ENCODE data around the gene MICAL3.

Gene MICAL3

DNA sequence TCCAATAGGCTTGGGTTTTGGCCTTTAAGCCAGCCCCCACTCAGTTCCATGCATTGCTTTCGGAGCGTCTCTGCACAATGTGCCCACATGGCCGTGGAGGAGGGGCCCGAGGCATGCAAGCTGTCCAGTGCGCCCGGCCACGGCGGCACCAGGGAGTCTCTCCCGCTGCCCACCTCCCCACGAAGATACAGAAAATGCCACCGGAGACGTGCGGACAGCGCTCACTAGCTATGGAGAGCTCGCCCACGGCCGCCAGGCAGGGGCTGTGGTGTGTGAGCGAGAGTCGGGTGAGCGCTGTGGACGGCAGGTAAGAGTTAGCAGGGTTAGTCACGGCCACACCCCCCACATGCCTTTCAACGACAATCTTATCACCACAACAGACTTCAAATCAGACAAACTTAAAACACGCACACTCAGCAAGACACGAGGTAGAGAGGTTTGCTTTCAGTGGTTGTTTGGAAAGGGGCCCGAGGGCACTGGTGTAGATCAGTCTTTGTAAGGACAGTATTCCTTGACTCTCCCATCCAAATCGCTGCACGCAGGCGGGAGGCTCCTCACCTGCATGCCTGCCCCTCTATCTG, 231.4 kb downstream of the MICAL3 start:
- no peak for DNase-seq (ENCODE audit: low read depth in 2 of 2)

DNA sequence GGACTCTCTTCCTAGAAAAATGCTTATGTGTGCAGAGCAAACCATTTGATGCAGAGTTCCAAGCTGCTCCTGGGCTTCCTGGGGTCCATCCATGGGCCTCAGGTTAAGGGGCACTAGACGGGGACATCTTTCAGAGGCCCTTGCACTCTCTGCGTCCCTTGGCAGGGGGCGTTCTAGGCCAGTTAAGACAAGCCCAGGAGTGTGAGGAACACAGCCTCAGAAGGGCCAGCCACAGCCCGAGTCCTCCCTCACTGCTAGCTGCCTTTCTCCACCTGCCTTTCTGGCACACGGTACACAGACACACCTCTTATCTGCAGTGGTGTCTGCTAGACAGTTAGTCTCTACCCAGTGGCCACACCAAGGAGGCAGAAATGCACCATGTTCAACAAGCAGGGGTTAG, 232.1 kb downstream of the MICAL3 start:
- no peak for DNase-seq (ENCODE audit: low read depth in 2 of 2)

DNA sequence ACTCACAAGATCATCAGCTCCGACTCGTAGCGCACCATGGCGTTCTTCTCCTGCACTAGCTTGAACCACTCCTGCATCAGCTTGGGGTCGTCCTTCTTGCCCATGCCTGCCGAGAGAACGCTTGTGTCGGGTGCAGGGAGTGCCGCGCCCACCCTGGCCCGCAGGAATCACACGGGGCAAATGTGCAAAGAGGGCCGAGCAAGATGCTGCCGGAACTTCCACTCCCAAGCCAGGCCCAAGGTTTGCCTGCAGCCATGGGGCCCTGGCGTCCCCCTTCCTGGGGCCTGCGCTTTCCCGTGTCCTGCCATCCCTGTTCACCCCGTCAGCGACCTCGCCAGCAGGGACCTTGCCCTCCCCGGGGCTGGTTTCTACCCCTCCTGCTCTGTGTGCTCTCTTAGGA, 233.2 kb downstream of the MICAL3 start:
- no peak for DNase-seq (ENCODE audit: low read depth in 2 of 2)

DNA sequence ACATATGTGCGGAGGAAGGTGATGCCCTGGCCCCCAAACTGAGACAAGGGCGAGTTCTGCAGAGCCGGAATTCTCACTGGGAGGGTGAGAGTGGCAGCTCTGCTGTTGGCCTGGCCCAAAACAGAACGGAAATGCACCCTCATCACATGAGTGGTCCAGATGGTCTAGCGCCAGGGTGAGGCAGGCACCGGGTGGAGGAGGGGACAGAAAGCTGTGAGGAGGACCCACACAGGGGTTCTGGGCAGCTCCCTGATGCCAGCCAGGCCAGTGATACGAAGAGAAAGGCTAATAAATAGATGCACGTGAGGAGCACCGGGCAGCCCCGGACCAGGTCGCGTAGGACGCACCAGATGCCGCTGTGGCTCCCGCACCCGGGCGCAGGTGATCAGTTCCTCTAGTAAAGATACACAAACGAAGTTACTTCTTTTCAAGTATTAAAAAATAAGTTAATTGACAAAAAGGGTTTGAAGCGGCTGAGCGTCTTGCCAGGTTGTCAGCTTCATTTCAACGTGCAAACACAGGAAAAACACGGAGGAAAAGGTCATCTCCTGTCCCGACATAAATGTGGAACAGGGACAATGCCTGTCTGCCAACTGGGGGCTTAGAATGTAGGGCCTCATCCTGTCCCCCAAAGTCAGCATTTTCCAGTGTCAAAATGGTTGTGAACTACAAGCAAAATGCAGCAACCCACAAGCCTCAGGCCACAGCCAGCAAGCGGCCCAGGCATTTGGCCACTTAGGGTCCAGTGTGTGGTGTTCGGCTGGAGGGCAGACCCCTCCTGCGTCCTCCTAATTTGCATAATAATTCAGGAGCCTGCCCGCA, 234.8 kb downstream of the MICAL3 start:
- no peak for DNase-seq (ENCODE audit: low read depth in 2 of 2)

DNA sequence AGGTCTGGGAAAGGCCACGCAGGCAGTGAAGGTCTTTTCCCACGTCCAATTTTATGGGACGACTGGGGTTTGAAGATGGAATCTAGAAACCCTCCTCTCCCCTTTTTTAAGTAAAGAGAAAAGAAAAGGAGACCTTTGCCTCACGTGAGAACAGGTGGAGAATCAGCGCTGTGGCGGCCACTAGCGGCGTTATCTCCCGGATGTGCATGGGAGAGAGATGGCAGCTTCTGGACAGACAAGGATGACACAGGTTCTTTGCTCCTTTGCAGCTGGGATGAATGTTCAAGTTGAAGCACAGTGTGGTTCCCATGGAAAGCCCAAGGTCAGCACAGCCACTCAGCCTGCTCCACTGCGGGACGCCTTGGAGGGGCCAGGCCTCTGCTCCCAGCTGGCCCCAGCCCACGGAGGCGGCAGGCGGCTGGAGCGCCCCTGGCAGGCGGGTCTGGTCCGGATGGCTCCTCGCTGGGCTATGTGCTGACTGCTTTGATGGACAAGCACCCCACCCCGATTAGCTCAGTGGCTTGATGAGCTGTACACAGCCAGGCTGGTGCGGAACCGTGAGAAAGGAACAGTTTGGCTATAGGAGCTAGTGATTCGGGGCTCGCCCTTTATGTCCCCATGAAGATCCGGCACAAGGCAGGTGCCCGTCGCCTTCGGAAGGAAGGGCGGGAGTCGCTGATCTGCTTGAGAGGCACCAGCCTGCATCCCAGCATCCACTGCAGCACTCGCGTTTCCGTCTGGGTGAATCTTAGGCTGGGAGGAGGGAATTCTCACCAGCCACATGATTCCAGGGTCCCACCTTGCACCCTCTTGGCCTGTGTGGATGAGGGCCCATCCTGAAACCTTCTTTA, 235.6 kb downstream of the MICAL3 start:
- DNase-seq (ENCODE audit: low read depth in 2 of 2): no peak

DNA sequence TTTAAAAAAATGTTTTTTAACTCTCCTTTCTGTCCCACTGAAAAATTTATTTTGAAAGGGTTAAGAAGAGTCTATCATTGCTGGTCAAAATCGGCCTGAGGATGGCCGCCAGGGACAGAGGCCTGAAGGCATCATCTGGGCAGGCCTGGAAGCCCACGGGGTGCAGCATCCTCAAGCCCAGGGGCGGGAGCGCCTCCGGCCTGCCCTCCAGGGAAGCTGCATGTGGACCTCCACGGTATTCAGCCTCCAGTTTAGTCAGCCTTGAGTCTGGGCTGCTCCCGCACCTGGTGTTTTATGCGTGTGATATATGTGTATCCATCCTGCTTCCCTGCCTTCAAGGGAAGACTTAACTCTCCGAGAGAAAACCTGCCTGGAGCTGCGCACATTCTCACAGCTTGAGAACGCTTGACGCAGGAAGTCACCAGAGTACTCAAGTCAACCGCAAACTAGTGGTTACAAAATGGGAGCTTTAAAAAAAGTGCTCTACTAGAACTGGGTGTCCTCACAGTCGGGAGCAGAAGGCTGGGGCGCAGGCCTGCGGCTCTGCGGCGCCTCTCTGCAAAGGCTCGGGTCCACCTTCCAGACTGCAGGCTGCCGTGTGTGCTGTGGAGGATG, 236.5 kb downstream of the MICAL3 start:
- DNase-seq (ENCODE audit: low read depth in 2 of 2): no peak

DNA sequence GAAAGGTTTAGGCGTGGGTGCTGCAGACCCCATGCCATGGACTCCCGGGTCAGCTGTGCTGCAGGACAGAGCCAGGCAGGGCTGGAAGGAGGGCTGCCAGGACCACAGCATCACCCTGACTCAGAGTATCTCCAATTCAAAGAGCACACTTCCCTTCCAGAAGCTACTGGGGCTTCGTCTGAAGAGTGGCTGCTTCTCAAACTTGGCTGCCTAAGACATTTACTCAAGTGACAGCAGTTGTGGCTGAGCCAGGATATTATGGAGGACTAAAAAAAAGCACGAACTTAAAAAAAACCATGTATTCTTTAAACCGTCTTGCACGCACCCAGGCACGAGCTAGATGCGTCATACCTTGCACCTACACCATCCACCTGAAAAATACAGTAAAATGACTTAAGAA, 237.1 kb downstream of the MICAL3 start:
- no peak for DNase-seq (ENCODE audit: low read depth in 2 of 2)

DNA sequence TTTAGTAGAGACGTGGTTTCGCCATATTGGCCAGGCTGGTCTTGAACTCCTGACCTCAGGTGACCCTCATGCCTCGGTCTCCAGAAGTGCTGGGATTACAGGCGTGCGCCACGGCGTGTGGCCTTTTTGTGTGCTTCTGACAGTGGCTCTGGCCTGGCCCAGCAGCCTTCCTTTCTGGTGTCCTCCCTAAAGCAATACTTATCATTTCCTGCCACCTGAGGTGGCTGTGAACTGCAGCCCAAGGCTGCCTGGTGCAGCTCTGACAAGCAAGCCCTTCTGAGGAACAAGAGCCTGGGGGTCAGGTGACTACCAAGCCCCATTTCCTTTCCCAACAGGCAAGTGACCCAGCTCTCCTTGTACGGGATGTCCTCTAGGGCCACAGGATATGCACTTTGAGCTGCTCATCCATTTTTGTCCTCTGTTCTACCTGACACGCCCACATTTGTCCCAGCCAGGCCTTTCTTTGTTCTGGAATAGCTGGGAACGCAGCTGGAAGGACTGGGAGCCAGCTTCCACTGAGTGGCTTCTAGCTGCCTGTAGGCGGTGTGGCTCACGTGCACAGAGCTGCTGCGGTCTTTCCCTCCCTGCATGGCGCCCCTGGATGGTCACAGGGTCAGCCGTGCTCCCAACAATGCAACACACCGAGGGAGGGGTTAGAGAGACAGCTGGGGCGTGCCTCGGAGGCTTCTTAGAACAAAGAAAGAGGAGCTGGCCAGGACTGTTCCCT, 237.8 kb downstream of the MICAL3 start:
- DNase-seq (ENCODE audit: low read depth in 2 of 2): no peak

DNA sequence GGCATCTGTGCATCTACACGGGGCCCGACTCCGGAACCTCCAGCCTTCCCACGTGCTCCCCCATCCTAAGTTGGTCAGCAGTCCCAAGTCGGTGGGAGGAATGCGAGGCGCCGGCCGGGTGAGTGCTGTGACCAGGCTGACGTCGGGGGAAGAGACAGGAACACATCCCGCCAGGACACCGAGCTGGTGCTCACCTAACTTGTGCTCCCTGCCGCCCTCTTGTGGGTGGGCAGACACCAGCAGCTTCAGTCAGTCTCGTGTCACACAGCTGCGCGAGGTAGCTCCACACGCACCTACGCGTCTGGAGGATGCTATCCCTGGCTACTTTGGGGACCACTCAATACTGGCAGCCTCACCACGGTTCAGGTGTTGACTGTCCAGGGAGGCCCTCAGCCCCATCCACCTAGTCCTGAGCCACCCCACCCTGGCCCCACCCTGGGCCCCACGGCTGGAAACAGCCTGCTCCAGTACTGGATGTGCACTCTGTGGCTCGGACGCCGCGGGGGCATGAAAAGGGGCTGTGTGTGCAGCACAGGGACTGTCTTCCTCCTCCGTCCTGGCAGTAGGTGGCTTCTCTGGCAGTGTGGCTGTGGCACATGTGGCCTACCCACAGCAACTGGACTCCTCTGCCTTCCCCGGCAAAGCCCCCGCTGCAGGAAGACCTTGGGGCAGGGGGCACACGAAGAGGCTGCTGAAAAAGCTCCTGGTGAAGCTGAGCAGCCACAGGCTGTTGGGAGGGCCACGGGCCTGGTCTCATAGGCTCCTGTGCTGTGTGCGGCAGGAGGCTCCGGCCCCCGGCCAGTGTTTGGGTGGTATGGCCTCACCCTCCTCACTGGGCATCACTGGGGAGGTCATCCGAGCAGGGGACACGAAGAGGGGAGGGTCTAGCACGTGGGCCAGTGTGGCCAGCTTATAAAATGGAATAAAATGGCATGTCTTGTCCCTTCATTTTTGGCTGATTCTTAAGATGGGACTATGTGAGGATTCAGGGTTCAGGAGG, 238.9 kb downstream of the MICAL3 start:
- DNase-seq (ENCODE audit: low read depth in 2 of 2): peak; percentile 51 to 56

DNA sequence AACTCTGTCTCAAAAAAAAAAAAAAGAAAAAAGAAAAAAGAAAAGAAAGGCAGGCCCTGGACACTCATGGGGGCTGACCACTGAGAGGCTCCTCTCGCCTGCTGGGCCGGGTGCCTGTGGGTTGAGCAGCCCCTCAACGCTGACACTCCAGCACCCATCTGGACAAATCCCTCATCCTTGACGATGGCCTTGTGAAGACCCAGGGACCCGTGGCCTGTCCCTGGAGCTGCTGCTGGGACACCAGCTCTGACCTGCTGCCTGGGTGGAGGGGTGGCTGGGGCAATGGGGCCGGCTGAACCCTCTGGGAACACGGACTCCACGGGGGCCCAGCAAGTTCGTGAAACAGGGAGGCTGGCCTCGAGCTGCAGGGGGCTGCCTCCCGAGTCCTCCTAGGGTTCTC, 239.6 kb downstream of the MICAL3 start:
- DNase-seq (ENCODE audit: low read depth in 2 of 2): no peak

DNA sequence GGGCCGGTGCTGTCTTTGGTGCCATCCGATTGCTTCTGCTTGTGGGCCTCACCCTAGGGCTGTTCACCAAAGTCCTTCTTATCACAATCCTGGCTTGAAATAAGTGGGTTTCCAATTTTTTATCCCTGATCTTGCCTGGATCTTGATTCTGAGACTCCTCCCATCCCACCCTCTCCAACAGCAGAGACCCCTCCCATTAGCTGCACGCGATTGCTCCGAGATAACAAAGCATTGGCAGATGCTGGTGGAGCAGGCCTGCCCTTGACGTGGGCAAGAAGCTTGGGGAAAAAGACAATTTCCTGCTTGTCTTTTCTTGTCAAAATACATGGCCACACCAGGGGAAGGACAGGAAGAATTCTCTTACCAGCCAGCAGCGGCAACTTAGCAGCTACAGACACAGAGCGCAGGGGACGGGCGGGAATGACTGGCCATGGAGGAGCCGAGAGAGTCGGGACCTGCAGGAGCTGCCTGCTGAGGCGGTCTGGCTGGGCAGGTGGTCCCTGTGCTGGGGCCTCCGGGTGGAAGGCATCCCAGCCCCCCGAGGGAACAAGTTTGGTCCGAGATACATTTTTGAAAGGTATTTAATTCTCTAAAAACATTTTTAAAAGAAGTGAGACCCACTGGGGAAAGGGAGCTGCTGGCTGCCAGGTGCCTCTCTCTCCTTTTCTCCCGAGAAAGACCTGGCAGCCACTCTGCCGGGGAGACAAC, 240.4 kb downstream of the MICAL3 start:
- DNase-seq (ENCODE audit: low read depth in 2 of 2): no peak

DNA sequence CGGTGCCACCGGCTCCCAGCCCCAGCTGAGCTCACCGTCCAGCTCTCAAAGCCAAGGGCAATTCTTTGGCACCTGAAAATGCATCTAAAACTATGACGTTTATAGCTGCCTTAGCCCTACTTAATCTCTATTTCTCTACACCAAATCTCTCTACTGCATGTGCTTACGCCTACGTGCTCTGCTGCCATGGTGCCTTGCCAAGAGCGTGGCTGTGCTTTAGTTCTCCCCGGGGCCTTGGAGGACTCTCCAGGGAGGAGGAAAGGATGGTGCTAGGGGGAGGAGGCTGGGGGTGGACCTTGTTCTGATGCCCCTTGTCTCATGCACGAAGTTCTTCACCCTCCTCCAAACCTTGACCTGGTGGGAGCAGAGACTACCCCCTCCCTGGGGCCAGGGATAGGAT, 241.0 kb downstream of the MICAL3 start:
- no peak for DNase-seq (ENCODE audit: low read depth in 2 of 2)

DNA sequence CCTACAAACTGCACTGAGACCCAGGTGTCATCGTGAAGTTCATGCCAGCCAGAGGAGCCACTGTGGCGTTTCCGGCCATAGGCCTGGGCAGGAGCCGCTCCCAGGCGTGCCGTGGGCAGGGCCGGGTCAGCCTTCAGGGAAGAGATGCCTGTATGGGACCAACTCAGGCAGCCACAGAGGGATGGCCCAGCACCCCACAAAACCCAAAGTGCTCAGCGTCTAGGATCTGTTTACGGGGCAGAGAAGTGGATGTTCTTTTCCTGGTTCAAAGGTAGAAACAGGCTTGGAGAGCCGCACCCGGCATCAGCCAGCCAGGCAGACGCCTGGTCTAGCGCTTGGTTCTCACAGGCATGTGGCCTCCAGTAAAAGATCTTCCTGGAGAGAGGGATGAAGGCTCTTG, 241.7 kb downstream of the MICAL3 start:
- no peak for DNase-seq (ENCODE audit: low read depth in 2 of 2)

DNA sequence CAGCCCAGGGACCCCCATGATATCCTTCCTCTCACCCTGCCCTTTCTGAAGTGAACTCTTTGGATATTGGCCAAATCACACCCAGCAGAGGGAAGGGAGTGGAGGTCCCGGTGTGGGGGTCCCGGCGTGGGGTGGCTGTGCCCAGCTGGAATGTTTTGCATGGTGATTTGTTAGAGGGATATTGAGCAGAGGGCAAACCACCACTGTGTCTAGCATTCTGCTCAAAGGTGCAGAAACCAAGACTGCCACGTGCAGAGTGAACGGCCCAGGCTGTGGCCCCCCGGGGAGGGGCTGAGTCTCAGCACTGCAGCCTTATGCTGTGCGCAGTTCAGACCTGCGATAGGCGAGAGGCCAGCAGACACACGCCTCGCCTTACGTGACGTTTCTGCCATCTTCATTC, 242.2 kb downstream of the MICAL3 start:
- no peak for DNase-seq (ENCODE audit: low read depth in 2 of 2)

DNA sequence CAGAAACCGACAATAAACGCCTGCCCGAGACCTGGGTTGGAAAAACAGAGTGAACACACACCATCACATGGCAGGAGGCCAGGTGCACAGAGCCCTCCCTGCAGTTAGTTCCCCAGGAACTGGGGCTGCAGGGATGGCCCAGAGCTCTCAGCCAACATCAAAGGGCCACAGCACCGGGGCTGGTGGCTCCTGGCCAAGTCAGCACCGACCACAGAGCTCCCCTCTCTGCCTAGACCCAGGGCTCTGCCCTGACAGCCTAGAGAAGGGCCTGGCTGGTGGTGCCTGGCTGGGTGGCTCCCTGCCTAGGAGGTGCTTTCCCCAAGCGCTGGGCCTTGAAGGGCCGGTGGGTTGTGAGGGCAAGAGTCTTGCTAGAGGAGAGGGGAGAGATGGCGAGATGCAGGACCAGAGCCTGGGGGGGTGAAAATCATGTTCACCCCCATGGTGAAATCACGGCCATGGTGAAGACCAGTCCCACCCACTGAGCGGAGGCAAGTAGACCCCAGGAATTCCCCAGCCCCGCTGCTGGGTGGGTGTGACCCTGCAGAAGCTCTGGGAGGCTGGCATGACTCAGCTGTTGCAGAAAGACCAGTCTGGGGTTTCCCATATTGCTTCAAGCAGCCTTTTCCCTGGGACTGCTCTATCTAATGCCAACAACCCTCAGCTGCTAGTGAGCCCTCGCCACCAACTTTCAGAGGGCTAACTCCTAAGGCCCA, 242.9 kb downstream of the MICAL3 start:
- peak in 1 of 2 donors; percentile 40 for DNase-seq (ENCODE audit: low read depth in 2 of 2)

DNA sequence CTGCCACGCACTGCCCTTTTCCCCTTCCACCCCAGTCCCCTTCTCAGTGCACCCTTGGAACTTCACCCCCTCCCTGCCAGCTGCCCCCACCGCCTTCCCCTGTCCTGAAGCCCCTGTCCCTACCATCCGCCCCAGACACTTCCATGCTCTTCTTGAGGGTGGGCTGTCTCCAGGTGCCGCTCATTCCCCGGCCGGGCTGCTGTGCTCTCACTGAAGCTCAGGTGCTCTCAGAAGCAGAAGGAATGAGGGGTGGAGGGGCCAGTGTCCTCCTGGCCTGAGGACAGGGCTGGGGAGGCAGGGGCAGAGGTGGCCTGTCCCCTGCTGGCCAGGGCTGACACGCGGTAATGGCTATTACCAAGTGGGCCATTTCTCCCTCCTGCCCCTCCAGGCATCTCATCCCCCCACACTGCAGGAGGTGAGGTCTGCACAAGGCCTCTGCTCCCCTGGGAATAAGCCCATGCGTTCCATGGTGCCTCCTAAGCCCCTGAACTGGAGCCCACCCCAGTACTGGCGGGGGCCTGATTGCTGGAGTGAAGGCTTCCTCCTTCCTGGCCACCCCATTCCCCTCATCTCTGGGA, 243.5 kb downstream of the MICAL3 start:
- DNase-seq (ENCODE audit: low read depth in 2 of 2): no peak

DNA sequence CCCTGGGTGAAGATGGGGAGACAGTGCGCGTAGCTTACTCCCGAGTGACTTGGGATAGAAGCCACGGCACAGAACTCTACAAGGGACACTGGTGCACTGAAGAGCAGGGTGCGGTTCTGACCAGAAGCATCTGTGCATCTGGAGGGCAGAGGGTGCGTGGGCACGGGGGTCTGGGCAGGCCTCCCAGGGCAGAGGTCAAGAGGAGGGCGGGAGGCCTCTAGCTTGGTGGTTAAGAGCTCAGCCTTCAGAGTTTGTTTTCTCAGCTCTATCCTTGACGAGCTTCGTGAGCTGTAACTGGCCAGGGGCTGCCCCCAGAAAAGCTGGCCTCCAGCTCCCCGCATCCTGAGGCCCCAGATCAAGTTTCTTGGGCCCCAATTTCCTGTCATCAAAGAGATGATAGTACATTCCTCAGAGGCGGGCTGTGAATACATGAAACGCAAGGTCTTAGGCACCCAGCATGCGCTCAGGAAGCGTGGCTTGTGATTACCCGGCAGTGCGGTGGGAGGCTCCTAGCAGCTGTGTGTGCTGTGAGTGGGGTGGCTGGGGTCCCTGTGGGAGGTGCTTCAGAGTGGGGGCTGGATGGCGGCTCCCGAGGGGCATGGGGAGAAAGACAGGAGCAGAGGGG, 244.1 kb downstream of the MICAL3 start:
- no peak for DNase-seq (ENCODE audit: low read depth in 2 of 2)

All from stimulated activated CD4-positive, alpha-beta T cell treated with anti-CD3 and anti-CD28 coated beads, Interleukin-1b, Interleukin-23, amount 100 ng/mL, for 1 hour (primary cell).